ENCODE data around the gene NUB1. TPM values are rescaled to one million over a fixed set of nuclear protein-coding genes. Genes with fewer than 3 reads are reported as not detected.
A peak's percentile ranks its signal among the peaks of the same experiment; 100 is the strongest.

The NUB1 gene
- total RNA-seq, 4 donors from 2014 or later, result 40.1 to 48.3 (median 47.5) TPM

DNA sequence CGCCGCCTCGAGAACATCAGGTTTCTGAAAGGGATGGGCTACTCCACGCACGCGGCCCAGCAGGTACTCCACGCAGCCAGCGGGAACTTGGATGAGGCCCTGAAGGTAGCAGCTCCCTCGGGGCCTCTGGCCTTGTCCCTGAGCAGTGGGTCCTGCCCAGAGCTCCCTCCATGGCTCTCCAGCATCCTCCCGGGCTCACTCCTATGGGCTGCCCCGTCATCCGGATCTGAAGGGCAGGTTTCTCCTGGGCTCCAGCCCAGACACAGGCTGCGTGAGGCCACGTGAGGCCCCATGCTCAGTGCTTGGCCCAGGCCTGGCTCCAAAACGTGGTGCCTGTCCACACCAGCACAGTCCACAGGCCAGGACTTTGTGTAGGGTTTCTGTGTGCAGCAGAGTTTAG, 32.5 kb downstream of the NUB1 start:
- intact Hi-C loops (cut with DNase I; ENCODE audit: low total_unique reads), result loop anchor here (10.0 kb wide), 1 partner anchor 381 kb away; no protein-coding TSS in a partner anchor
- peak in 1 of 2 donors; percentile 76 for DNase-seq (ENCODE audit: low spot score in 2 of 2)

DNA sequence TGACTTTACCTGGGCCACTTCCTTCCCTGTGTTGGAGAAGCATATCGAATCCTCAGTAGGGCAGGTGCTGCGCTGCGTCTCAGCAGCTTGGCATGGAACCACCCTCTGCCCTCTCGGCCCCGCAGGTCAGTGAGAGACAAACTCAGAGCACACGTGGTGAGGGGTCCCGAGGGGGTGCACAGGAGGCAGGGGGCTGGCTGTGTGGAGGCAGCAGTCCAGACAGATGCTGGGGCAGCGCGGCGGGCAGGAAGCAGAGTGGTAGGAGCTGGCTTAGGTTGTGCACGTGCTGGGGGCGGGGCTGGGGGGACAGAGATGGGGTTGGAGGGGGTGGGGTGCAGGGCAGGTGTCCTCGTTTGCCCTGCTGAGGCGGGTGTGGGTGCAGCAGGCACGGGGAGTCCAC, 33.1 kb downstream of the NUB1 start:
- no peak overlapping the region for H3K4me3 ChIP-seq (ENCODE audit: low read depth, poor library complexity, severe bottlenecking)
- WGBS, 2 donors, result 87 to 90% methylated on average over 14 to 15 of the region's 15 CpGs
- no peak for TF ChIP-seq POLR2A (IDR thresholded peaks at IDR 0.05)
- TF ChIP-seq, protein P1, sequence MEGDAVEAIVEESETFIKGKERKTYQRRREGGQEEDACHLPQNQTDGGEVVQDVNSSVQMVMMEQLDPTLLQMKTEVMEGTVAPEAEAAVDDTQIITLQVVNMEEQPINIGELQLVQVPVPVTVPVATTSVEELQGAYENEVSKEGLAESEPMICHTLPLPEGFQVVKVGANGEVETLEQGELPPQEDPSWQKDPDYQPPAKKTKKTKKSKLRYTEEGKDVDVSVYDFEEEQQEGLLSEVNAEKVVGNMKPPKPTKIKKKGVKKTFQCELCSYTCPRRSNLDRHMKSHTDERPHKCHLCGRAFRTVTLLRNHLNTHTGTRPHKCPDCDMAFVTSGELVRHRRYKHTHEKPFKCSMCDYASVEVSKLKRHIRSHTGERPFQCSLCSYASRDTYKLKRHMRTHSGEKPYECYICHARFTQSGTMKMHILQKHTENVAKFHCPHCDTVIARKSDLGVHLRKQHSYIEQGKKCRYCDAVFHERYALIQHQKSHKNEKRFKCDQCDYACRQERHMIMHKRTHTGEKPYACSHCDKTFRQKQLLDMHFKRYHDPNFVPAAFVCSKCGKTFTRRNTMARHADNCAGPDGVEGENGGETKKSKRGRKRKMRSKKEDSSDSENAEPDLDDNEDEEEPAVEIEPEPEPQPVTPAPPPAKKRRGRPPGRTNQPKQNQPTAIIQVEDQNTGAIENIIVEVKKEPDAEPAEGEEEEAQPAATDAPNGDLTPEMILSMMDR (IDR thresholded peaks at IDR 0.05), result no peak
- intact Hi-C loops (cut with DNase I; ENCODE audit: low total_unique reads), result loop anchor here (10.0 kb wide), 1 partner anchor 380 kb away; no protein-coding TSS in a partner anchor
- DNase-seq (ENCODE audit: low spot score in 2 of 2), result peak in 1 of 2 donors; percentile 78

More for the DNA sequence above, 32.5 kb downstream of the NUB1 start:
- WGBS, 2 donors, result 86 to 87% methylated on average over 9 to 12 of the region's 15 CpGs
- no peak overlapping the region for H3K4me3 ChIP-seq (ENCODE audit: low read depth, poor library complexity, severe bottlenecking)
- TF ChIP-seq, protein P1 (IDR thresholded peaks at IDR 0.05), result no peak
- no peak for TF ChIP-seq POLR2A (IDR thresholded peaks at IDR 0.05)

DNA sequence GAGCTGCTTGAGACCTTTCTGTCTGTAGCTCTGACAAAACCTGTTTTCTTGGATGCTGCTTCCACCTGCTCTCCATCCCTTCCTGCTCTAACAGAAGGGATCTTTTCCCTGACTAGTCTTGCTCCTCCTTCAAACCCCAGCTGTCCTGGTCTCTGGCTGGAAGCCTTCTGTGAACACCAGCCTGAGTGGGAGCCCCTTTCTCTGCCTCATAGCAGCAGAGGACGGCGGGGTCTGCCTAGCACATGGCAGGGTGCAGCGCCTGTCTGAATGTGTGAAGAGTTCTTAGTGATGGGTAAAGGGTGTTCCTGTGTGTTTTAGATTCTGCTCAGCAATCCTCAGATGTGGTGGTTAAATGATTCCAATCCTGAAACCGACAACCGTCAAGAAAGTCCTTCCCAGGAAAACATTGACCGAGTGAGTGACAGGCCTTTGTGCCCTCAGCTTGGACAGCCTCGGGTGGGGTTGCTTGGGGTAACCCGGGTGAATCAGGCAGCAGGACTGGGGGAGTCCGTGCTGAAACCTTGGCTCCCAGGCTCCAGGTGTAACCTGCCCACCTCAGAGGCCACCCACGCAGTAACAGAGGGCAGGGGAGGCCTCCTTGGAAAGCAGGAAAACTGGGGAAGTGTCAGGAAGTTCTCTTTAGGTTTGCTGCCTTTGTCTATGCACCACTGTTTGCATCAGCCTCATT, 34.1 kb downstream of the NUB1 start:
- 84 to 90% methylated on average over 10 of the region's 10 CpGs for whole genome bisulfite sequencing, 2 donors
- DNase-seq (ENCODE audit: low spot score in 2 of 2), result peak in 1 of 2 donors; percentile 71
- TF ChIP-seq, protein P1 (IDR thresholded peaks at IDR 0.05), result no peak
- no peak for TF ChIP-seq POLR2A (IDR thresholded peaks at IDR 0.05)
- H3K4me3 ChIP-seq (ENCODE audit: low read depth, poor library complexity, severe bottlenecking), result no peak overlapping the region
- intact Hi-C loops (cut with DNase I; ENCODE audit: low total_unique reads), result loop anchor here (10.0 kb wide), 1 partner anchor 379 kb away; no protein-coding TSS in a partner anchor

DNA sequence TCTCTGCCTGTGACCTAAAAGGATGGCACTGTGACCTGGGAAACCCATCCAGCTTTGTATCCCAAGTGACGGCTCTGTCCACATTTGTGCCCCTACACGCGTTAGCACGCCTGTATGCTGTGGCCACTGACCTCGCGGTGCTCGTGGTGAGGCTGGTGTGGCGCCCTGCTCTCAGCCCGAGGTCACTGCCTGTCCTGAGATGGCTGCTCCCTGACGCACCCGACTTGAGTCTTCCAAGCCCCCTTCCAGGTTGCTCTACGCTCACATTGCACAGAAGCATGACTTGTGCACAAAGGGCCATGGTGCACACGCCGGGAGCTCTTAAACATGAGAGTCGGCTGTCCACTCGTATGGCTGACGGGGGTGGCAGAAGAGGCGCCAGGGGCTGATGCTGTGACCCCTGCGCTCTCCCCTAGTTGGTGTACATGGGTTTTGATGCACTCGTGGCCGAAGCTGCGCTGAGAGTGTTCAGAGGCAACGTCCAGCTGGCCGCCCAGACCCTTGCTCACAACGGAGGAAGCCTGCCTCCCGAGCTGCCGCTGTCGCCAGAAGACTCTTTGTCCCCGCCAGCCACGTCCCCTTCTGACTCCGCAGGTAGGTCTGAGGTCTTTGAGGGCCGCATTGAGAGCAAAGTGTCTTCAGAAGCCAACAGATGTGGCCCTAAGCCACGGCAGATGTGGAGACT, 34.7 kb downstream of the NUB1 start:
- DNase-seq (ENCODE audit: low spot score in 2 of 2), result peak in 1 of 2 donors; percentile 77
- TF ChIP-seq POLR2A (IDR thresholded peaks at IDR 0.05), result no peak
- TF ChIP-seq, protein P1 (IDR thresholded peaks at IDR 0.05), result no peak
- WGBS, 2 donors, result 94 to 95% methylated on average over 32 to 33 of the region's 33 CpGs
- no peak overlapping the region for H3K4me3 ChIP-seq (ENCODE audit: low read depth, poor library complexity, severe bottlenecking)
- intact Hi-C loops (cut with DNase I; ENCODE audit: low total_unique reads), result loop anchor here (10.0 kb wide), 1 partner anchor 378 kb away; no protein-coding TSS in a partner anchor

DNA sequence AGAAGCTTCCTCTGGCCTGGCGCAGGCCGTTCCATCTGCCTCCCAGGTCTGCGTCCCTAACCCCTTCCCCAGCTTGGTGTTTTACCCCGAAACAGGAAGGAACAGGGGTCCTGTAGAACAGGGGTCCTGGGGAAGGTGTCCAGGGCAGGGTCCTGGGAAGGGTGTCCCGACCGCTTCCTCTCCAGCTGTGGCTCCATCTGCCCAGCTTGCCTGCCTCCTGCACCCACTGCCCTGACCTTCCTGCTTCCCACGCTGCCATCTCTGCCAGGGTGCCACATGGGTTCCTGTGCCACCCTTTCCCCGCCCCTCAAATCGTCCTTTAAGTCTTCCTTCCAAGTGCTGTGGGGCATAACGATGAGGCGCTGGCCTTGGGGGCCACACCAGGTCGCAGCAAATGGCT, 35.8 kb downstream of the NUB1 start:
- intact Hi-C loops (cut with DNase I; ENCODE audit: low total_unique reads), result loop anchor here (10.0 kb wide), 1 partner anchor 377 kb away; no protein-coding TSS in a partner anchor
- 87% methylated on average over 12 of the region's 12 CpGs for WGBS, 2 donors
- no peak for TF ChIP-seq POLR2A (IDR thresholded peaks at IDR 0.05)
- TF ChIP-seq, protein P1 (IDR thresholded peaks at IDR 0.05), result no peak
- DNase-seq (ENCODE audit: low spot score in 2 of 2), result peak in 1 of 2 donors; percentile 72
- H3K4me3 ChIP-seq (ENCODE audit: low read depth, poor library complexity, severe bottlenecking), result no peak overlapping the region
